GM20000 (cell line): ENCODE measurements around the gene CCDC57.
A peak's percentile ranks its signal among the peaks of the same experiment; 100 is the strongest.

Experiments used
- DNase-seq: peaks from one replicate; pipeline ENCODE4 v3.0.0; 2012; ENCODE audit warnings: low spot score
- TF ChIP-seq, protein P1 (sequence below): IDR thresholded peaks from 2 replicates; pipeline ENCODE4 v1.5.1; 2012; ENCODE audit warnings: mild to moderate bottlenecking, control low read depth; ENCODE audit errors: extremely low read depth, missing control alignments

CCDC57 gene

DNA sequence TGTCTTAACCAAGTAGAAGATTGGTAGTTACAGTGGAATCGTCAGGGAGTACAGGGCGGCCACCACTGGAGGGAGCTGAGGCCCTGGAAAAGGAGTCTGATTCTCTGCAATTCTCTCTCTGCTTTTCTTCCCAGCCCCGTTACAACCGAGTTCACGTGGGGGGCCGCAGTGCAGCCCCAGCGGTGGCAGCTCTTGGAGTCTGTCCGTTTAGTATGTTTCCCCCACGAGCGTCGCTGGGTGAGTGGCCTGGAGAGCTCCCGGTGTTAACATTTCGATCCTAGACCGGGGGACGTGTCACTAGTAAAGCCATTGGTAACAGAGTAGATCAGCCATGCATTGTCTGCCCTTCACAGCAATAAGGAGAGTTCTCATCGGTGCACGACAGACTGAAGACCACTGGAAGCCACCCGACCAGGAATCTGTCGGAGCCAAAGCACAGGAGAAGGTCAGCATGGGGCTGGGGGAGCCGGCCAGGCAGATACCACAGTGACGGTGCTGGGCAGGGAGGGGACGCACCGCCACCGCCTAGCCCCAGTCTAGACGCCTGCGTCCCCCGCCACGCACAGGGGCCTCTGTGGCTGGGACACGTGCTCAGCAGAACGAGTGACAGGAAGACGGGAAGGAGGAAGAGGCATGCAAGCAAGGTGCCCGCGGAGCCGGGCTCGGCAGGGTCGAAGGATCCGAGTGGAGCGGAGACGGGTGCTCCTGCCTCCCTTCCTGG is 31.9 kb upstream of the CCDC57 start:
- TF ChIP-seq, protein P1, sequence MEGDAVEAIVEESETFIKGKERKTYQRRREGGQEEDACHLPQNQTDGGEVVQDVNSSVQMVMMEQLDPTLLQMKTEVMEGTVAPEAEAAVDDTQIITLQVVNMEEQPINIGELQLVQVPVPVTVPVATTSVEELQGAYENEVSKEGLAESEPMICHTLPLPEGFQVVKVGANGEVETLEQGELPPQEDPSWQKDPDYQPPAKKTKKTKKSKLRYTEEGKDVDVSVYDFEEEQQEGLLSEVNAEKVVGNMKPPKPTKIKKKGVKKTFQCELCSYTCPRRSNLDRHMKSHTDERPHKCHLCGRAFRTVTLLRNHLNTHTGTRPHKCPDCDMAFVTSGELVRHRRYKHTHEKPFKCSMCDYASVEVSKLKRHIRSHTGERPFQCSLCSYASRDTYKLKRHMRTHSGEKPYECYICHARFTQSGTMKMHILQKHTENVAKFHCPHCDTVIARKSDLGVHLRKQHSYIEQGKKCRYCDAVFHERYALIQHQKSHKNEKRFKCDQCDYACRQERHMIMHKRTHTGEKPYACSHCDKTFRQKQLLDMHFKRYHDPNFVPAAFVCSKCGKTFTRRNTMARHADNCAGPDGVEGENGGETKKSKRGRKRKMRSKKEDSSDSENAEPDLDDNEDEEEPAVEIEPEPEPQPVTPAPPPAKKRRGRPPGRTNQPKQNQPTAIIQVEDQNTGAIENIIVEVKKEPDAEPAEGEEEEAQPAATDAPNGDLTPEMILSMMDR, result no peak
- DNase-seq, result peak; percentile 25

DNA sequence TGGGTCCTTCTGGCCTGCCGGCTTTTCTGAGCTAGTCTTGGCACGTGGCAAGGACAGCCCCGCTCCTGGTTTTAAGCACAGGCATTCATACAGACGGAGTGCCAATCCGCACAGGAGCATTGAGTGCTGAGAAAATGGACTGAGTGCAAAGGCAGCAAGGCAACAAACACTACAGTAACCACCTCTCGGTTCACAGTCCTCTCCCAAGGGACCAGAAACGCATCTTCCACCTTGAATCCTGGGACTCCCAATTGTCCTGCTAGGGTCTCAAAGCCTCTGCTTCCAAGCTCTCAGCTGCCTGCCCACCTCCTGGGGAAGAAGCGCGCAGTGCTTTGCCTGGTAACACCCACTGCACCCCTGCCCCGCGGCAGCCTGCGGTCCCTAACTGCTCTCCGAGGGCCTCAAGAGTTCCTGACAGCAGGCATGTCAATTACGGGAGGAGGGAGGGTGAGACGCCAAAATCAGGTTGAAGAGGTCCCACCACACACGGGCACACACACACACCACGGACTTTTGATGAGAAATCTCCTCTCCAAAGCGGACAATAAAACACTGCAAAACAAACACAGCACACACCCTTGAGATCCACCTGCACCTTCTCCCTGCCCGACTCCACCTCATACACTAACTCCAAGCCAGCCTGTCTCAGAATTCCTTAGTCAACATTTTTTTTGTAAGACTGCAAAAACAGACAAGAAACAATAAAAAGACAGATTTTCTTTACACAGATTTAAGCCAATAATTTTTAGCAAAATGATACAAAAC is 31.2 kb upstream of the CCDC57 start:
- TF ChIP-seq, protein P1, result no peak
- DNase-seq, result no peak

DNA sequence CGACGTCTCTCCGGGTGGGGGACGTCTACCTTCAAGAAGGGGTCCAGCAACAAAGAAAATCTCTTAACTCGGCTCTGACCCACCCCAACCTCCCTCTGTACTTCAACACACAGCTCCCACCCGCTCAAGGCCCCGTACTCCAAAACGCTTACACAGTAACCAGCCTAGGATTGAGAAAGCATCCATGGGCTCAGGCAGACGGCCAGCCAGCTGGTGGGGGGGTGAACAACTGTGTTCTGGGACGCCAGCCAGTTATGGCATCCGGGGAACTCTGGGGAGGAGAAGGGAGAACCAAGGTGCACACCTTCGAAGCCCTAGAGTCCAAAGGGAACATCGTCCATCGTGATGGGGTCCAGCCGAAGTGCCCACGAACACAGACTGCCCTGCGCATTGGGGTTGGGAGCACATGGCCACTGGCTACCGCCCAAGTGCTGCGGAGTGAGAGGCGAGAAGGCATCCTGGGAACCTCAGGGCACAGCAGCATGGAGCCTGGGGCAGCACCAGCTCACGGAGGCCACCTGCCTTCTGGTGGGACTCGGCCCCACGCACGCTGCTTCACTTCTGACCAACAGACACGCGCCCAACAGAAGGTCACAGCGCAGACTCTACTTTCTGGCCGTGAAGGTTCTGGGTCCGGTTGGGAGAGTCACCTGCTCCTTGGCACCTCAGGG is 30.5 kb upstream of the CCDC57 start:
- TF ChIP-seq, protein P1, result no peak
- no peak for DNase-seq

DNA sequence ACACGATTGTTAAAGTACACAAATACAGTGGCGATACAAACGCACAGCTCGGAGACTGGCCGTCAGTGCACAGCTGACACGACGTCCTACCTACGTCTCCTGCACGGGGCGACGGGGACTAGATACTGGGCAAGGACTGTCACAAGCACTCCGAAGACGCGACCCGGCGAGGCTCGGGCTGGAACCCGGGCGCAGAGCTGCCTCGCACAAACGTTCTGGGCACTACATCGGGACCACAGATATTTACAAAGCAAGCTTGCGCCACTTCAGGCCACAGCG is 30.0 kb upstream of the CCDC57 start:
- TF ChIP-seq, protein P1, result no peak
- no peak for DNase-seq

DNA sequence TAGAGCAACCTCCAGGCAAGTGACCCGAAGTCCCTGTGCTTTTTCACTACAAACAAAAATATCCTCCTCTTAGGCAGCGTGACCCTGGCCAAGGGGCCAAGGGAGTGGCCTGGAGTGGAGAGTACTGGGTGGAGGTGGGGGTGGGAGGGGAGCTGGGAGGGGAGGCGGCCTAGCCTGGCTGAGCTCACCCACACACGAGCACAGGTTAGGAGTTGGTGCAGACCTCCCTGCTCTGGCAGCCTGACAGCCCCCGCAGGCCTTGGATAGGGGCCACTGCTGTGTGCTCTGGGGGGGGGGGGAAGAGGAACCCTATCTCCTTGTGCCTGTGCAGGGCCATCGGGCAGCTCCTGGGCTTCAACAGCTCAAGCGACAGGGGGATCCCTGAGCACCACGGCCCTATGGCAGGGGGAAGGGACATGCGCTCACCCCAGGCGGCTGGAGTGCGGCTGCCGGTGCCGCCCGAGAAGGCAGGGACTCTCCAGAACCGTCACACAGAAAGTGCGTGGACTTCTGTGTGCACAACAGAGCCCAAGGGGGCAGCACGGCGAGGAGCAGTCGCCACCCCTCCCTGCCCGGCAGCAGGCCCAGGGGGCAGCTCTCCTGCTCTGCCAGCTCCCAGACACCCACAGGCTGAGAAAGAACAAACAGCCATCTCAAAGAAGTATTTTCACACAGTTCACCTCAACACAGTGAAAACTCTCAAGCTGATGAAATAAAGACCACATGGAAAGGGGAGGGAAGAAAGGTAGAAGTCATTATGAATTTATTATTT is 29.5 kb upstream of the CCDC57 start:
- peak; percentile 52 for DNase-seq
- TF ChIP-seq, protein P1, result no peak

DNA sequence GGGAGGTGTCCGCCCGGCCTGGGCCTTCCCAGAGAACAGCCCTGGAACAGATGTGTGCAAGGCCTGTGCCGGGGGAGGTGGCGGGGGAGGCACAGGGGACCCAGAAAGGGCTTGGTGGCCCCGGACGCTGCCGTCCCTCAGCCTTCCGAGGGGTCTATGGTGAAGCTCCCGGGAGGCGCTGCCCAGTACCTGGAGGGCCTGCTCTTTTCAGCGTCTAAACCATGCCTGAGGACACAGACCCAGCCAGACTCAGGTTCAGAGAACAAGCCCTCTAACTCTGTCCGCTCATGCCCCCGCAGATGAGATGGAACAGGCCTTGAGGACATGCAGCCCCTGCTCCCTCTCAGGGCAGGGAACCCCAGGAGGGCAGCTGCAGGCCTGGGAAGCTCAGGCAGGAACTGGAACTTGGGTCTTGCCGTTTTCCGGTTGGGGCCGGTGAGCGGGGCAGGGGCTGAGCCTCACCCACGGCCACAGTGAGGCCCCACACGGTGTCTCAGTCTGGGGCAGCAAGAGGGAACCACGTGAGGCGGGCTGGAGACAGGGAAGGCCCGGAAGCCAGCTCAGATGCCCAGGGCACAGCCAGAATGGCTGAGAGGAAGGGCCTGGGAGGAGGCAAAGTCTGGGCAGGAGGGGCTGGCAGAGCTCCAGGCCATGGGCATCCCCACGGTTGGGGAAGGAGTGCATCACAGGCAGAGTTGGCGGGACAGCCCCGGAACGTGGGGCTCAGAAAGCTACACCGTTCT is 28.7 kb upstream of the CCDC57 start:
- TF ChIP-seq, protein P1, result no peak
- no peak for DNase-seq
